HCT116 (cell line): Measurements from ENCODE around the gene STK25. TPM values are rescaled to one million over a fixed set of nuclear protein-coding genes. Genes with fewer than 3 reads are reported as not detected.

ENCODE experiments used
- ATAC-seq: fragments of 200-7000 bp; cut with Tn5 transposase; 2 replicates; pipeline ENCODE4 v1.9.1; 2020; ENCODE audit warnings: mild to moderate bottlenecking, moderate library complexity
- BruUV-seq: library from RNA; stranded (reverse); fragments of 400-500 nt; replicated peaks from 2 replicates; lab custom pipeline; 2021; lab: Mats Ljungman, UMichigan
- CTCF ChIA-PET: fragments of 300-600 bp; sonication (Branson Sonifier 250); formaldehyde crosslinking; loops from one replicate; lab custom pipeline; 2021; ENCODE audit warnings: antibody characterized with exemption; lab: Charles Lee
- POLR2A ChIA-PET: fragments of 300-600, 350-600 bp; sonication (Branson Sonifier 250); formaldehyde crosslinking; loops from one replicate; lab custom pipeline; 2021; ENCODE audit warnings: antibody characterized with exemption; lab: Charles Lee
- RAD21 ChIA-PET, 2 experiments: fragments of 300-600 bp; sonication (Branson Sonifier 250); formaldehyde crosslinking; loops; one replicate each; lab custom pipeline; 2023; ENCODE audit warnings: low total read pairs in 2 of 2; ENCODE audit not compliant: uncharacterized antibody in 2 of 2, unreplicated experiment in 2 of 2, low non-redundant PET in 1 of 2; lab: Charles Lee
- DNase-seq: peaks from one replicate; pipeline ENCODE4 v3.0.0-alpha.2; 2010; ENCODE audit warnings: low read depth, low spot score
- H2AFZ ChIP-seq: fragments of 200-600 bp; shearing (Covaris generic), sonication (generic); 2 replicates; pipeline ENCODE4 v1.6.1; 2017; ENCODE audit warnings: low read depth, mixed run types, mixed read lengths, antibody characterized with exemption, low read length; ENCODE audit not compliant: poor library complexity, severe bottlenecking
- H3K27ac ChIP-seq: 2 replicates; pipeline ENCODE4 v1.5.1; 2012; ENCODE audit warnings: low read depth, low read length
- H3K27me3 ChIP-seq: fragments of 200-600 bp; sonication (generic); 2 replicates; pipeline ENCODE4 v1.6.1; 2016; ENCODE audit warnings: mixed run types, low read length, mixed read lengths; ENCODE audit not compliant: insufficient read depth
- H3K36me3 ChIP-seq, 2 experiments: fragments of 200-500 bp in 1 of 2; fragments of 200-600 bp in 1 of 2; sonication (Bioruptor generic) in 1 of 2; sonication (generic) in 1 of 2; 2 replicates each; pipeline versions ENCODE4 v1.5.1 to v1.6.1; 2014 to 2016; ENCODE audit warnings: low read length in 2 of 2, inconsistent platforms in 1 of 2, mixed read lengths in 1 of 2, mixed run types in 1 of 2; ENCODE audit not compliant: insufficient read depth in 2 of 2, control insufficient read depth in 1 of 2
- H3K4me1 ChIP-seq, 2 experiments: fragments of 200-600 bp in 1 of 2; sonication (generic) in 1 of 2; 2 replicates each; pipeline versions ENCODE4 v1.5.1 to v1.6.1; 2012 to 2017; ENCODE audit warnings: low read length in 2 of 2, inconsistent platforms in 1 of 2, mild to moderate bottlenecking in 1 of 2, mixed read lengths in 1 of 2, mixed run types in 1 of 2, moderate library complexity in 1 of 2; ENCODE audit not compliant: insufficient read depth in 2 of 2, control insufficient read depth in 1 of 2
- H3K4me2 ChIP-seq: fragments of 200-600 bp; sonication (generic); 2 replicates; pipeline ENCODE4 v1.6.1; 2017; ENCODE audit warnings: mixed run types, low read length, mixed read lengths
- H3K4me3 ChIP-seq, 2 experiments: fragments of 200-600 bp in 1 of 2; sonication (generic) in 1 of 2; replicated peaks in 1 of 2; 2 replicates each; pipeline ENCODE4 v1.5.1; 2011 to 2016; ENCODE audit warnings: low read length in 2 of 2, control low read depth in 1 of 2, low read depth in 1 of 2, mild to moderate bottlenecking in 1 of 2, mixed read lengths in 1 of 2, mixed run types in 1 of 2
- H3K79me2 ChIP-seq: fragments of 200-600 bp; sonication (generic); 2 replicates; pipeline ENCODE4 v1.6.1; 2017; ENCODE audit warnings: mild to moderate bottlenecking, mixed run types, low read length, moderate library complexity, mixed read lengths; ENCODE audit not compliant: insufficient read depth
- H3K9ac ChIP-seq: fragments of 200-600 bp; sonication (generic); 2 replicates; pipeline ENCODE4 v1.6.1; 2016; ENCODE audit warnings: low read length, mixed read lengths
- H3K9me2 ChIP-seq: fragments of 200-600 bp; sonication (generic), shearing (Covaris generic); 2 replicates; pipeline ENCODE4 v1.6.1; 2017; ENCODE audit warnings: mixed run types, mild to moderate bottlenecking, moderate library complexity; ENCODE audit not compliant: insufficient read depth
- H3K9me3 ChIP-seq, 2 experiments: fragments of 200-500 bp in 1 of 2; fragments of 200-600 bp in 1 of 2; sonication (Bioruptor generic) in 1 of 2; sonication (generic) in 1 of 2; 2 replicates each; pipeline ENCODE4 v1.6.1; 2014 to 2017; ENCODE audit warnings: low read length in 2 of 2, mixed read lengths in 2 of 2, inconsistent platforms in 1 of 2, low read depth in 1 of 2, mild to moderate bottlenecking in 1 of 2, mixed run types in 1 of 2, moderate library complexity in 1 of 2; ENCODE audit not compliant: control insufficient read depth in 1 of 2, insufficient read depth in 1 of 2
- H4K20me1 ChIP-seq: fragments of 200-600 bp; sonication (generic), shearing (Covaris generic); 2 replicates; pipeline ENCODE4 v1.6.1; 2017; ENCODE audit warnings: mixed run types, mild to moderate bottlenecking, moderate library complexity; ENCODE audit not compliant: insufficient read depth
- ATF3 ChIP-seq: IDR thresholded peaks from 2 replicates; pipeline ENCODE4 v1.6.1; 2012
- CEBPB ChIP-seq: IDR thresholded peaks from 2 replicates; pipeline ENCODE4 v1.6.1; 2012; ENCODE audit warnings: low read depth
- EGR1 ChIP-seq: IDR thresholded peaks from 2 replicates; pipeline ENCODE4 v1.6.1; 2012; ENCODE audit warnings: low read depth
- ELF1 ChIP-seq: IDR thresholded peaks from 2 replicates; pipeline ENCODE4 v1.6.1; 2012; ENCODE audit warnings: low read depth, borderline replicate concordance
- EZH2 ChIP-seq: fragments of 200-600 bp; sonication (generic); IDR thresholded peaks from 2 replicates; pipeline ENCODE4 v1.6.1; 2017; ENCODE audit warnings: antibody characterized with exemption, mixed run types
- EZH2phosphoT487 ChIP-seq: fragments of 200-600 bp; IDR thresholded peaks from 2 replicates; pipeline ENCODE4 v1.6.1; 2018; ENCODE audit warnings: antibody characterized with exemption, borderline replicate concordance
- FOSL1 ChIP-seq: IDR thresholded peaks from 2 replicates; pipeline ENCODE4 v1.6.1; 2012; ENCODE audit warnings: low read depth
- JUND ChIP-seq: IDR thresholded peaks from 2 replicates; pipeline ENCODE4 v1.6.1; 2012
- MAX ChIP-seq: IDR thresholded peaks from 2 replicates; pipeline ENCODE4 v1.6.1; 2012
- POLR2A ChIP-seq: IDR thresholded peaks from 2 replicates; pipeline ENCODE4 v1.7.0; 2011; ENCODE audit warnings: borderline replicate concordance; ENCODE audit not compliant: insufficient read depth, insufficient read length; ENCODE audit errors: extremely low read depth
- RAD21 ChIP-seq: IDR thresholded peaks from 2 replicates; pipeline ENCODE4 v1.6.1; 2012; ENCODE audit warnings: low read depth, mild to moderate bottlenecking
- REST ChIP-seq: IDR thresholded peaks from 2 replicates; pipeline ENCODE4 v1.6.1; 2012; ENCODE audit warnings: low read depth
- SRF ChIP-seq: IDR thresholded peaks from 2 replicates; pipeline ENCODE4 v1.6.1; 2012; ENCODE audit warnings: low read depth
- TCF7L2 ChIP-seq: IDR thresholded peaks from 2 replicates; pipeline ENCODE4 v1.7.0; 2011; ENCODE audit warnings: borderline replicate concordance, inconsistent platforms; ENCODE audit not compliant: insufficient read depth, insufficient read length; ENCODE audit errors: extremely low read depth
- ZFX ChIP-seq: fragments of 450-650 bp; IDR thresholded peaks from 2 replicates; pipeline ENCODE4 v1.6.1; 2017
- ZNF274 ChIP-seq: fragments of 200-500 bp; sonication (Bioruptor generic); IDR thresholded peaks from 2 replicates; pipeline ENCODE4 v1.6.1; 2014; ENCODE audit warnings: mild to moderate bottlenecking, low read depth, low read length, inconsistent platforms
- intact Hi-C: fragments of 100-400 bp; cut with micrococcal nuclease; formaldehyde crosslinking; loops from 2 replicates; pipeline ENCODE4 v1.10.0; 2022
- total RNA-seq: library from RNA; stranded (reverse); gene quantifications from one replicate; pipeline ENCODE4 v1.2.1, GENCODE V29; 2021; ENCODE audit not compliant: unreplicated experiment
- TF ChIP-seq, protein P1 (sequence below), 3 experiments: fragments of 200-600 bp in 1 of 3; sonication (generic) in 1 of 3; IDR thresholded peaks in 2 of 3; conservative IDR thresholded peaks in 1 of 3; 2 replicates each; pipeline ENCODE4 v1.5.1; 2012 to 2017; ENCODE audit warnings: low read depth in 2 of 3, low read length in 2 of 3, antibody characterized with exemption in 1 of 3, borderline replicate concordance in 1 of 3, control low read depth in 1 of 3, mild to moderate bottlenecking in 1 of 3, mixed read lengths in 1 of 3, mixed run types in 1 of 3, moderate library complexity in 1 of 3; ENCODE audit not compliant: insufficient read depth in 1 of 3

STK25 gene
- total RNA-seq, 1 experiment from 2014 or later: 160 TPM

GRCh38 chr2:241466230-241466629 lies 42.2 kb downstream of the STK25 start:
- BruUV-seq: no TSS peak

More at GRCh38 chr2:241466230-241466629, 42.2 kb downstream of the STK25 start:
- no peak overlapping the region for H3K9ac ChIP-seq
- ChIA-PET POLR2A (no interaction called here), CTCF (no interaction called here), RAD21 (no interaction called here)
- no peak overlapping the region for H2AFZ ChIP-seq
- intact Hi-C loops: no loop called here
- H3K27ac ChIP-seq: no peak overlapping the region
- no peaks in the 10 kb centered on the region for H3K9me2 ChIP-seq
- ATAC-seq (no peak), DNase-seq (no peak)
- TF ChIP-seq TCF7L2 (no peak), SRF (no peak), JUND (no peak), MAX (no peak), CEBPB (no peak), FOSL1 (no peak), POLR2A (no peak), ZNF274 (no peak), EZH2phosphoT487 (no peak), REST (no peak), ATF3 (no peak), RAD21 (no peak), EGR1 (no peak), EZH2 (no peak), ZFX (no peak), ELF1 (no peak)
- TF ChIP-seq, protein P1, sequence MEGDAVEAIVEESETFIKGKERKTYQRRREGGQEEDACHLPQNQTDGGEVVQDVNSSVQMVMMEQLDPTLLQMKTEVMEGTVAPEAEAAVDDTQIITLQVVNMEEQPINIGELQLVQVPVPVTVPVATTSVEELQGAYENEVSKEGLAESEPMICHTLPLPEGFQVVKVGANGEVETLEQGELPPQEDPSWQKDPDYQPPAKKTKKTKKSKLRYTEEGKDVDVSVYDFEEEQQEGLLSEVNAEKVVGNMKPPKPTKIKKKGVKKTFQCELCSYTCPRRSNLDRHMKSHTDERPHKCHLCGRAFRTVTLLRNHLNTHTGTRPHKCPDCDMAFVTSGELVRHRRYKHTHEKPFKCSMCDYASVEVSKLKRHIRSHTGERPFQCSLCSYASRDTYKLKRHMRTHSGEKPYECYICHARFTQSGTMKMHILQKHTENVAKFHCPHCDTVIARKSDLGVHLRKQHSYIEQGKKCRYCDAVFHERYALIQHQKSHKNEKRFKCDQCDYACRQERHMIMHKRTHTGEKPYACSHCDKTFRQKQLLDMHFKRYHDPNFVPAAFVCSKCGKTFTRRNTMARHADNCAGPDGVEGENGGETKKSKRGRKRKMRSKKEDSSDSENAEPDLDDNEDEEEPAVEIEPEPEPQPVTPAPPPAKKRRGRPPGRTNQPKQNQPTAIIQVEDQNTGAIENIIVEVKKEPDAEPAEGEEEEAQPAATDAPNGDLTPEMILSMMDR (IDR thresholded peaks at IDR 0.05 in 2 of 3, conservative IDR thresholded peaks at IDR 0.05 in 1 of 3; ENCODE audit: borderline replicate concordance in 1 of 3, insufficient read depth in 1 of 3, low read depth in 2 of 3, low read length in 2 of 3): no peak
- H4K20me1 ChIP-seq: no peaks in the 10 kb centered on the region
- H3K27me3 ChIP-seq: no peaks in the 10 kb centered on the region
- no peaks in the 10 kb centered on the region for H3K36me3 ChIP-seq
- H3K9me3 ChIP-seq: no peaks in the 10 kb centered on the region
- H3K4me1 ChIP-seq: no peaks in the 10 kb centered on the region
- H3K4me3 ChIP-seq: no peak overlapping the region
- no peak overlapping the region for H3K4me2 ChIP-seq
- no peaks in the 10 kb centered on the region for H3K79me2 ChIP-seq
